GM19099 (cell line): ENCODE measurements around the gene NUDT4.

ENCODE experiments used
- POLR2A ChIP-seq: IDR thresholded peaks from 3 replicates; pipeline ENCODE4 v1.6.1; 2011; ENCODE audit warnings: low read depth; ENCODE audit not compliant: insufficient read length; ENCODE audit errors: extremely low read depth

Gene NUDT4

GRCh38 chr12:93434256-93434865 is 56.6 kb downstream of the NUDT4 start:
- TF ChIP-seq POLR2A = no peak

- no peak for TF ChIP-seq POLR2A
Observed at GRCh38 chr12:93438266-93439050, 60.7 kb downstream of the NUDT4 start.

DNA sequence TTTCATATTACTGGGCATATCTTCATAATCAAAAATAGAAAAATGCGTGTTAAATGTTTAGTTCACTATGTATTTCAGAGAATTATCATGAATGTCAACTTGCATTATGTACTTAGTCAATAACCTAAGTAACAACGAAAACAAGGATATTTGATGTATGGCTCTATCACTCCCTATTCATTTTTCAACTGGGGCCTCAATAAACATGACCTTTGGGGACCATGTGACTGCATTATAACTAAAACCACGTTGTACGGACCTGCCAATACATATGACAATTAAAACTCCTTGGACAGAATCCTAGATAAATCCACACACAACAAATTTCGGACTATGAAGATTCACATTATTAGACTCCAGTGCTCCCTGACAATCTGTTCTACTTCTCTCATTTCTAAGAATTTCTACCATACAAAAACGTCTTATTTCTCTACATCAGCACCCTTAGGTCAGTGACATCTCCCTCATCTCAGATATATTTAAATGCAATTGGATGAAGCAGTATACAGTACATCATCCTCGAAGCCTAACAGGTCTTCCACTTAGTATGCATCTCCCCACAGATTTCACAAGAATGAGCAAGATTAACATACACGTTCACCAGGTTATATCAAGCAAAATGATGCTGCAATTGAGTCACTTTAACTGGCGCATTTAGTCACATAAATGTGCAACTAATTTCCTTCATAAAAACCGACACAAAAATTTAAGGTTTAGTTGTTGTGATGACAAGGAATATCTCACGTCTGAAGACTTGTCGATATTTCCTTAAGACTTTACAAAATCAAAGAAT is 62.5 kb downstream of the NUDT4 start:
- no peak for TF ChIP-seq POLR2A

- TF ChIP-seq POLR2A = peak; percentile 22
Observed at GRCh38 chr12:93441081-93441616, 63.4 kb downstream of the NUDT4 start.

GRCh38 chr12:93441617-93442410 is 64.1 kb downstream of the NUDT4 start, which contains the start of gene UBE2N:
TSS of gene UBE2N (minus strand) at chr12:93441947. CDS start at chr12:93441884, 63 bp downstream.
- TF ChIP-seq POLR2A = peak; percentile 88

DNA sequence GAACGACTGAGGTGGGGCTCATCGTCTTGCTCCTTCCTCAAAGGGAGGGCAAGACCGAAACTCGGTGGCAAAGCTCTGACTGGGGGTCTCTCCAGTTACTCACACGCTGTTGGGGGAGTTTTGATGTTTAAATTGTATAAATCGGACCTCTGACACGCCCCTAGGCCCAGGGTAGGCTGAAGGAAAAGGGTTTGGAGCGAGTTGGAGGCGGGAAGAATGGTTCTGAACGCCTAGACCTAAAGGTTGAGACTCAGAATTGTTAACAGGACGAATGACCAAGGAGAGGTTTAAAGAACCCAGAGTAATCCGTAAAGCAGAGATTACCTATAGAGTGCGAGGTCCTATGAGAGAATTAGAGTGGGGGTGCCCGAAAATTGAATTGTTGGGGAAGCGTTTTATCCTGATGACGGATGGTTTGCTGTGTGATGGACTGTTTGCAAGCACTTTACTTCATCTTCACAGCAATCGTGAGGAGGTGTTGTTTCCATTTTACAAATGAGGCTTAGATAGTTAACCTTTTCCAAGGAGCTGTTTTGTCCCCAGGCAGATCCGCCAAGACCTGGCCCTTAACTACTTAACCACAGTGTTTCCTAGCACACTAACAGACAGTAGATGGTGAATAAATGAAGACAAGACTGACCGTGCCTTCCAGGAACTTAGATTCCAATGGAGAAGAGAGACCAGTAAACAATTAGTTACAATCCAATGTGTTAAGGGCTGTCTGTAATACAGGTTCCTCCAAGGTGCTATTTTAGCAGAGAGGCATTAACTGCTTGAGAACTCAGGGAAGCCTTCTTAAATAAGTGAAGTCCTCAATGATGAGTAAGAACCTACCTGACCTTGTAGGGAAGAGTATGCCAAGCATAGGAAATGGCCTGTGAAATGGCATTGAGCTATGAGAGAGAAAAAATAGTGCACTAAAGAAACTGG is 65.0 kb downstream of the NUDT4 start:
- no peak for TF ChIP-seq POLR2A

DNA sequence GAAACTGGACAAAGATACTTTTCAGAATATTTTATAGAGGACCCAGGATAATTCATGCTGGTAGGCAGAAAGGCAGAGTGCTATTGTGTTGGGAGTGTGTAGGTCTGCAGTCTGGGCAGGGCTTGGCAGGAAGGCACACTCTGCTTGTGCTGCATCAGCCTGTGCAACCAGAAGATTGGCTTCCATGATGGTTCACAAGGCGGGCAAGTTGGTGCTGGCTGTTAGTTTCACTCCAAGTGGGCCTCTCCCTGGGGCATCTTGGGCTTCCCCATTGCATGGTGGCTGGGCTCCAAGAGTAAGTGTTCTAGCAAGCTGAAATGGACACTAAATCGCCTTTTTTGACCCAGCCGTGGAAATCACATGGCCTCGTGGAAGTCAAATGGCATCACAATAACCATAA is 65.9 kb downstream of the NUDT4 start:
- no peak for TF ChIP-seq POLR2A

DNA sequence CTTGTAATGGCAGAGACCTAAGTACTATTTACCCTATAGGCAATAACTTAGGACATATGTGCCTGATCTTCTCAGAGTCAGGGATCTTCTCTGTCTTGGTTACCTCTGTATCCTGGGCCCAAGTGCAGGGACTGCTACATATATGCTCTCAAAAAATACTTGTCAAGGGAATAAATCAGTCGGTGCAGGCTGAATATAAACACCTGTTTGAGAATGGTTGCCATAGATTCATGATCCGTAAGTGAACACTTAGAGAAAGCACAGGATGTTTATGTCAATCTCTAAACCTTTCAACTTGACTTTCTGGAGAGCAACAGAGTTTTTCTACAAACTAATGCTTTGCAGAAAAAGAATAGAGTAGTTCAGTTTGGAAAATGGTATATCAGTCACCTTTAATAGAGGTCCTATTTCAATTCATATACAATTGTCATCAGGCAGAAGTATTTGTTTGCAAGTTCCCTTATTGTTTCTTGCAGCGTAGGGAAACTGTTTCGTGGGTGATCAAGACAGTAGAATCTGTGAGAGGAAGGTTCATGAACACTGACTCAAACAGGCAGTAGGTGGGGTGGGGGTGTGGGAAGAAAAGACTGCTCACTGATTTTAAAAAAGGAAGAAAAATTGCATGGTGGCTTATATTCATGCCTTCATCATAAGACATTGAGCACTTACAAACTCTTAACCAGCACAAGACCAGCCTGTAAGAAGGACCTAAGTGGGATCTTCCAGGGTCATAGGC is 70.0 kb downstream of the NUDT4 start:
- no peak for TF ChIP-seq POLR2A

- TF ChIP-seq POLR2A = no peak
Observed at GRCh38 chr12:93448796-93449195, 71.1 kb downstream of the NUDT4 start.

GRCh38 chr12:93449277-93449676 is 71.6 kb downstream of the NUDT4 start:
- TF ChIP-seq POLR2A = no peak

DNA sequence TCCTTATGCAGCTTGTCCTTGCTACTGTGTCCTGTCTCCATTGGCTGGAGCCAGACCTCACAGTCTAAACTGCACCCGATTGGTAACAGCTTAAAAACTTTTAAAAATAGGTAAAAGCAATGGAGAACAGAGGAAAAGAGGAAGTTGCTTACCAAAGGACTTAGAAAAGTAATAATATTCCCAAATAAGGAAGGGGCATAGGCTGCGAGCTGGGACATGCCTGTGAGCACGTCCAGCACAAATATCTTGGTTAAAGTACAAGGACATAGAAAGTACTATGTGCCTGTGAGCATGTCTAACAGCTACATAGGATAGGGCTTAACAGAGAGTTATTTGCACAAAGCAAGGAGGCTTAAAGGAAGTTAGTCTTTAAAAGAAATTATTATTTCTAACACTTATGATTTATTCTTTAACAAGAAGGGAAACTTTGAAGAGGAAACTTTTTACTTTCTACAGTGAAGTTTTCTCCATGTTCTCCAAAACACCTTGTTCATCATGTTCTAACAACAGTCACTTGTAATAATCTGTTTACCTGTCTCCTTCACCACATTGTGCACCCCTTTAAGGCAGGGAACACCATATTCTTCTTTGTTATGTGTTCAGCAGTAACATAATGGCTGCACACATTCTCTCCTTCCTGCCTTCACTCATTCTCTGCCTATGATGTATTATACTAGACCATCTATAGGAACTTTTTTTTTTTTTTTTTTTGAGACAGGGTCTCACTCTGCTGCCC is 73.9 kb downstream of the NUDT4 start:
- no peak for TF ChIP-seq POLR2A

GRCh38 chr12:93453633-93454032 is 75.9 kb downstream of the NUDT4 start:
- no peak for TF ChIP-seq POLR2A
